ENCODE data around the gene FERMT3.

DNA sequence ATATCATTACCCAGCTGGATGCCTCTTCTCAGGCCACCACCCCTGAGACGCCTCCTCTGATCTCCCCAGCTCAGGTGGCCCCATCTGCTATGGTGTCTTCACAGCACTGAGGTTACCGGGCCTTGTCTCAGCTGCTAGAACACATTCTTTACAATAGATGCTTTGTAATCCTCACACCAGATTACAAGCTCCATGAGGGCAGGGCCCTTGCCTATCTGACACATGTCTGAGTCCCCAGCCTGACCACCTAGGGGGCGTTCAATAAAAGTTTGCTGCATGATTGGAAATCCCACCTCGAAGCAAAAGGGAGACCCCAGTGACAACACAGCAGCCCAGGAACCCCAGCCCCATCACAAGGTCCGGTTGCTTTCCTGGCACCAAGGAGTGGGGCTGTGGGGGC, 42.6 kb upstream of the FERMT3 start:
- no peak for TF ChIP-seq GATA2 (IDR thresholded peaks at IDR 0.05; ENCODE audit: low read depth, low read length)
- TF ChIP-seq GATA3 (IDR thresholded peaks at IDR 0.05; ENCODE audit: low read depth, low read length): no peak

All from SH-SY5Y (cell line).